Testis (tissue), 2 donors: Measurements from ENCODE around the gene KCNB1.

ENCODE experiments used
- CTCF ChIP-seq, 3 experiments: fragments of 450-650 bp in 2 of 3; fragments of 200-600 bp in 1 of 3; sonication (generic) in 1 of 3; IDR thresholded peaks; one replicate each; pipeline ENCODE4 v1.5.1; 2016 to 2019; ENCODE audit warnings: antibody characterized with exemption in 3 of 3, mild to moderate bottlenecking in 2 of 3, moderate library complexity in 1 of 3
- POLR2A ChIP-seq: fragments of 450-650 bp; IDR thresholded peaks from one replicate; pipeline ENCODE4 v1.6.1; 2017; ENCODE audit warnings: antibody characterized with exemption, mild to moderate bottlenecking, moderate library complexity

- TF ChIP-seq CTCF (IDR thresholded peaks at IDR 0.05) (no peak), POLR2A (no peak)
These were observed 95.5 kb downstream of the KCNB1 start for GRCh38 chr20:49386848-49387580.
